Endometrial microvascular endothelial cells (primary cell): ENCODE results near the gene ABHD4. TPM values are rescaled to one million over a fixed set of nuclear protein-coding genes. Genes with fewer than 3 reads are reported as not detected.
"Not testable (repeated sequence)": the region's sequence is repeated elsewhere in the genome, so short reads cannot be mapped to it uniquely, and the experiment has no call there.

Experiments
- in situ Hi-C: cut with HindIII; loops from 2 replicates; pipeline ENCODE4 v1.10.0; 2017; ENCODE audit warnings: low sequenced_read_pairs, low pct_unique_long_range_greater_than_20kb; ENCODE audit errors: inconsistent ontology term
- total RNA-seq: library from RNA; depleted of rRNA; stranded (reverse); fragments of >200 nt; gene quantifications from one replicate; pipeline ENCODE4 v1.2.3, GENCODE V29; 2015; ENCODE audit errors: inconsistent ontology term

The ABHD4 gene
- 15.4 TPM for total RNA-seq

GRCh38 chr14:22598099-22598895, at the start of gene ABHD4:
TSS of gene ABHD4 (plus strand) at chr14:22598300. CDS start at chr14:22598307, 7 bp downstream.
- in situ Hi-C loops: no loop called here

- in situ Hi-C loops: no loop called here
Observed at GRCh38 chr14:22549324-22549962, 48.7 kb upstream of the ABHD4 start.

GRCh38 chr14:22549981-22550673, 48.0 kb upstream of the ABHD4 start:
- in situ Hi-C loops: no loop called here

GRCh38 chr14:22551605-22551997, 46.5 kb upstream of the ABHD4 start:
- in situ Hi-C loops: no loop called here

- in situ Hi-C loops: no loop called here
Observed at GRCh38 chr14:22552001-22552826, 45.9 kb upstream of the ABHD4 start.

GRCh38 chr14:22552827-22553076, 45.3 kb upstream of the ABHD4 start:
- in situ Hi-C loops: no loop called here

- in situ Hi-C loops: no loop called here
Observed at GRCh38 chr14:22553445-22553844, 44.7 kb upstream of the ABHD4 start.

- in situ Hi-C loops: not testable (repeated sequence)
Observed at GRCh38 chr14:22553861-22554497, 44.1 kb upstream of the ABHD4 start.

GRCh38 chr14:22554498-22555383, 43.4 kb upstream of the ABHD4 start:
- in situ Hi-C loops: no loop called here

- in situ Hi-C loops: no loop called here
Observed at GRCh38 chr14:22555384-22556011, 42.6 kb upstream of the ABHD4 start.

GRCh38 chr14:22556021-22556989, 41.8 kb upstream of the ABHD4 start:
- in situ Hi-C loops: no loop called here

- in situ Hi-C loops: no loop called here
Observed at GRCh38 chr14:22556990-22557623, 41.0 kb upstream of the ABHD4 start.

- in situ Hi-C loops: no loop called here
Observed at GRCh38 chr14:22557846-22558220, 40.3 kb upstream of the ABHD4 start.

GRCh38 chr14:22558221-22558913, 39.7 kb upstream of the ABHD4 start:
- in situ Hi-C loops: no loop called here

GRCh38 chr14:22559041-22559440, 39.1 kb upstream of the ABHD4 start:
- in situ Hi-C loops: no loop called here
